ENCODE measurements around the gene CHRM4.
"Not testable (repeated sequence)": the region's sequence is repeated elsewhere in the genome, so short reads cannot be mapped to it uniquely, and the experiment has no call there.

The CHRM4 gene

GRCh38 chr11:46381819-46382645 is 9.5 kb downstream of the CHRM4 start:
- peak; percentile 45 for DNase-seq

GRCh38 chr11:46381048-46381818 is 10.3 kb downstream of the CHRM4 start, which contains the start of gene MDK:
Gene MDK (plus strand): TSS chr11:46381669. CDS start chr11:46382058, 389 bp downstream.
- peak; percentile 45 for DNase-seq

GRCh38 chr11:46380340-46381047 is 11.1 kb downstream of the CHRM4 start:
- no peak for DNase-seq

GRCh38 chr11:46379482-46380293 is 11.9 kb downstream of the CHRM4 start:
- not testable (repeated sequence) for DNase-seq

- DNase-seq: no peak
Measured at GRCh38 chr11:46378811-46379481, 12.6 kb downstream of the CHRM4 start.

- DNase-seq: no peak
Measured at GRCh38 chr11:46378296-46378695, 13.3 kb downstream of the CHRM4 start.

- DNase-seq: no peak
Measured at GRCh38 chr11:46377831-46378230, 13.7 kb downstream of the CHRM4 start.

- DNase-seq: no peak
Measured at GRCh38 chr11:46377290-46377689, 14.3 kb downstream of the CHRM4 start.

- no peak for DNase-seq
Measured at GRCh38 chr11:46376258-46377050, 15.1 kb downstream of the CHRM4 start.

- DNase-seq: no peak
Measured at GRCh38 chr11:46375392-46376101, 16.0 kb downstream of the CHRM4 start.

GRCh38 chr11:46374815-46375214 is 16.8 kb downstream of the CHRM4 start:
- DNase-seq: no peak

GRCh38 chr11:46373787-46374740 is 17.5 kb downstream of the CHRM4 start:
- DNase-seq: no peak

- DNase-seq: not testable (repeated sequence)
Measured at GRCh38 chr11:46372501-46372900, 19.1 kb downstream of the CHRM4 start.

- no peak for DNase-seq
Measured at GRCh38 chr11:46372086-46372485, 19.5 kb downstream of the CHRM4 start.

- DNase-seq: not testable (repeated sequence)
Measured at GRCh38 chr11:46371262-46371661, 20.3 kb downstream of the CHRM4 start.

GRCh38 chr11:46370253-46370652 is 21.3 kb downstream of the CHRM4 start:
- DNase-seq: no peak

GRCh38 chr11:46369458-46370152 is 22.0 kb downstream of the CHRM4 start:
- DNase-seq: peak; percentile 43

- no peak for DNase-seq
Measured at GRCh38 chr11:46367916-46368267, 23.7 kb downstream of the CHRM4 start.
